H1 (cell line): Measurements from ENCODE around the gene DLST. TPM values are rescaled to one million over a fixed set of nuclear protein-coding genes. Genes with fewer than 3 reads are reported as not detected.

Experiments
- CTCF ChIA-PET: fragments of 300-600 bp; sonication (Branson Sonifier 250); formaldehyde crosslinking; loops from one replicate; lab custom pipeline; 2021; ENCODE audit not compliant: partially characterized antibody; lab: Charles Lee
- POLR2A ChIA-PET: fragments of 300-600 bp; sonication (Branson Sonifier 250); formaldehyde crosslinking; loops from one replicate; lab custom pipeline; 2021; ENCODE audit warnings: inconsistent platforms; ENCODE audit not compliant: partially characterized antibody; lab: Charles Lee
- DNase-seq, 2 experiments: peaks; one replicate each; pipeline versions ENCODE4 v3.0.0 to v3.0.0-alpha.2; 2010 to 2022; ENCODE audit warnings: low spot score in 2 of 2, low read depth in 1 of 2, mixed read lengths in 1 of 2
- FAIRE-seq: peaks from 2 replicates; lab custom pipeline; 2011; peaks lifted over from hg19 to GRCh38; lab: Jason Lieb, UNC
- H2AFZ ChIP-seq: 2 replicates; pipeline ENCODE4 v1.8.1; 2012; ENCODE audit warnings: low read length, inconsistent platforms
- H2AK5ac ChIP-seq: 2 replicates; pipeline ENCODE4 v1.6.1; 2013; ENCODE audit warnings: low read depth, low read length
- H2BK120ac ChIP-seq: replicated peaks from 2 replicates; pipeline ENCODE3; 2013; ENCODE audit warnings: low read depth, low read length, inconsistent platforms
- H2BK12ac ChIP-seq: 2 replicates; pipeline ENCODE4 v1.6.1; 2013; ENCODE audit warnings: low read depth, low read length
- H2BK15ac ChIP-seq: 2 replicates; pipeline ENCODE4 v1.6.1; 2013; ENCODE audit warnings: low read length
- H2BK20ac ChIP-seq: 2 replicates; pipeline ENCODE4 v1.6.1; 2013; ENCODE audit warnings: low read length
- H2BK5ac ChIP-seq: 2 replicates; pipeline ENCODE4 v1.6.1; 2013; ENCODE audit warnings: low read depth, low read length
- H3K14ac ChIP-seq: 2 replicates; pipeline ENCODE4 v1.6.1; 2013; ENCODE audit warnings: inconsistent platforms; ENCODE audit not compliant: insufficient read length
- H3K18ac ChIP-seq: 2 replicates; pipeline ENCODE4 v1.6.1; 2013; ENCODE audit warnings: low read length; ENCODE audit errors: extremely low read depth
- H3K23ac ChIP-seq: 2 replicates; pipeline ENCODE4 v1.6.1; 2013; ENCODE audit warnings: inconsistent platforms; ENCODE audit not compliant: insufficient read length
- H3K23me2 ChIP-seq: 2 replicates; pipeline ENCODE4 v1.6.1; 2013; ENCODE audit warnings: low read depth, low read length
- H3K27ac ChIP-seq: 2 replicates; pipeline ENCODE4 v1.6.1; 2011; ENCODE audit warnings: low read depth, low read length, inconsistent platforms
- H3K27me3 ChIP-seq, 4 experiments: replicated peaks in 1 of 4; 1 replicate in 1 of 4; 2 replicates in 3 of 4; pipeline versions ENCODE4 v1.6.1 to v1.8.1; 2011 to 2013; ENCODE audit warnings: low read length in 3 of 4, mild to moderate bottlenecking in 3 of 4, inconsistent platforms in 2 of 4, mixed read lengths in 2 of 4, moderate library complexity in 1 of 4; ENCODE audit not compliant: control insufficient read depth in 3 of 4, insufficient read depth in 3 of 4; ENCODE audit errors: extremely low read depth in 1 of 4
- H3K36me3 ChIP-seq, 4 experiments: 2 replicates each; pipeline versions ENCODE4 v1.6.1 to v1.8.1; 2011 to 2013; ENCODE audit warnings: mild to moderate bottlenecking in 4 of 4, low read length in 3 of 4, moderate library complexity in 2 of 4, control low read depth in 1 of 4, inconsistent platforms in 1 of 4; ENCODE audit not compliant: insufficient read depth in 4 of 4, control insufficient read depth in 2 of 4
- H3K4ac ChIP-seq: replicated peaks from 2 replicates; pipeline ENCODE3; 2013; ENCODE audit warnings: low read length, low read depth, mixed read lengths, inconsistent platforms; ENCODE audit not compliant: insufficient read length
- H3K4me1 ChIP-seq, 4 experiments: replicated peaks in 1 of 4; 1 replicate in 1 of 4; 2 replicates in 3 of 4; pipeline versions ENCODE4 v1.6.1 to v1.8.1; 2011 to 2013; ENCODE audit warnings: low read length in 3 of 4, inconsistent platforms in 2 of 4, mixed read lengths in 1 of 4; ENCODE audit not compliant: insufficient read depth in 4 of 4, control insufficient read depth in 3 of 4
- H3K4me2 ChIP-seq, 2 experiments: 2 replicates each; pipeline versions ENCODE4 v1.6.1 to v1.8.1; 2011 to 2013; ENCODE audit warnings: low read depth in 2 of 2, low read length in 2 of 2, control low read depth in 1 of 2, inconsistent platforms in 1 of 2, mild to moderate bottlenecking in 1 of 2; ENCODE audit not compliant: insufficient read depth in 1 of 2
- H3K4me3 ChIP-seq, 4 experiments: fragments of 200-600, 300-600 bp in 1 of 4; sonication (generic), shearing (Covaris generic), sonication (Bioruptor Twin) in 1 of 4; 2 replicates each; pipeline versions ENCODE4 v1.5.1 to v1.8.1; 2011 to 2016; ENCODE audit warnings: low read length in 4 of 4, low read depth in 3 of 4, control low read depth in 2 of 4, inconsistent platforms in 2 of 4, mild to moderate bottlenecking in 2 of 4, mixed read lengths in 1 of 4, moderate library complexity in 1 of 4; ENCODE audit not compliant: insufficient read depth in 2 of 4; ENCODE audit errors: extremely low read depth in 1 of 4
- H3K56ac ChIP-seq: replicated peaks from 2 replicates; pipeline ENCODE3; 2013; ENCODE audit warnings: low read depth, mild to moderate bottlenecking, mixed read lengths, low read length, inconsistent platforms; ENCODE audit not compliant: insufficient read length
- H3K79me1 ChIP-seq: 2 replicates; pipeline ENCODE4 v1.6.1; 2013; ENCODE audit warnings: low read depth, low read length, control low read depth
- H3K79me2 ChIP-seq, 2 experiments: 2 replicates each; pipeline versions ENCODE4 v1.6.1 to v1.8.1; 2012 to 2013; ENCODE audit warnings: low read length in 2 of 2, mild to moderate bottlenecking in 2 of 2, inconsistent platforms in 1 of 2; ENCODE audit not compliant: insufficient read depth in 2 of 2, control insufficient read depth in 1 of 2
- H3K9ac ChIP-seq, 4 experiments: replicated peaks in 1 of 4; 1 replicate in 1 of 4; 2 replicates in 3 of 4; pipeline versions ENCODE4 v1.6.1 to v1.8.1; 2011 to 2013; ENCODE audit warnings: low read depth in 3 of 4, low read length in 3 of 4, control low read depth in 2 of 4, mild to moderate bottlenecking in 2 of 4, moderate library complexity in 2 of 4, inconsistent platforms in 1 of 4; ENCODE audit errors: extremely low read depth in 1 of 4
- H3K9me3 ChIP-seq, 2 experiments: 2 replicates each; pipeline versions ENCODE4 v1.6.1 to v1.8.1; 2012 to 2013; ENCODE audit warnings: mild to moderate bottlenecking in 2 of 2, moderate library complexity in 2 of 2, control low read depth in 1 of 2, inconsistent platforms in 1 of 2, low read depth in 1 of 2, low read length in 1 of 2, mixed read lengths in 1 of 2; ENCODE audit not compliant: insufficient read depth in 2 of 2
- H4K20me1 ChIP-seq, 2 experiments: replicated peaks in 1 of 2; 2 replicates each; pipeline versions ENCODE3 to v1.8.1; 2011 to 2013; ENCODE audit warnings: inconsistent platforms in 2 of 2, low read length in 2 of 2, mild to moderate bottlenecking in 1 of 2; ENCODE audit not compliant: insufficient read depth in 2 of 2, control insufficient read depth in 1 of 2
- H4K5ac ChIP-seq: 2 replicates; pipeline ENCODE4 v1.6.1; 2013; ENCODE audit warnings: low read length, low read depth, mixed read lengths, inconsistent platforms; ENCODE audit not compliant: insufficient read length
- H4K8ac ChIP-seq: 2 replicates; pipeline ENCODE4 v1.8.0; 2013; ENCODE audit warnings: mild to moderate bottlenecking, moderate library complexity, low read length, inconsistent platforms; ENCODE audit not compliant: insufficient read depth; ENCODE audit errors: extremely low read depth
- H4K91ac ChIP-seq: replicated peaks from 2 replicates; pipeline ENCODE3; 2013; ENCODE audit warnings: low read length, mixed read lengths, inconsistent platforms; ENCODE audit not compliant: insufficient read length
- POLR2AphosphoS5 ChIP-seq: IDR thresholded peaks from 2 replicates; pipeline ENCODE4 v1.6.1; 2011; ENCODE audit warnings: low read depth, low read length
- RNF2 ChIP-seq: fragments of 200-900, 300-1000 bp; sonication (generic); IDR thresholded peaks from 2 replicates; pipeline ENCODE4 v1.7.1; 2016; ENCODE audit warnings: borderline replicate concordance, low read depth, mild to moderate bottlenecking, antibody characterized with exemption, low read length; ENCODE audit not compliant: poor library complexity, severe bottlenecking; ENCODE audit errors: missing control alignments
- WGBS, 2 experiments: shearing (Covaris generic) in 1 of 2; methylation state at CpG; one replicate each; pipeline versions ENCODE4 v1.1.6 to v1.1.7; 2013 to 2015; ENCODE audit warnings: low lambda C conversion rate in 2 of 2, mixed read lengths in 2 of 2, inconsistent platforms in 1 of 2, low coverage in 1 of 2, missing lambda C conversion rate in 1 of 2; ENCODE audit not compliant: insufficient replicate concordance in 2 of 2, insufficient coverage in 1 of 2, insufficient read length in 1 of 2; ENCODE audit errors: extremely low coverage in 1 of 2, missing lambda C conversion rate in 1 of 2; 5-methylcytosine and 5-hydroxymethylcytosine counted together
- polyA plus RNA-seq, 7 experiments: library from polyadenylated mRNA; depleted of rRNA in 3 of 7; stranded (reverse) in 5 of 7; unstranded in 2 of 7; fragments of >200 nt in 5 of 7; fragments of 200-250 nt in 2 of 7; gene quantifications; 1 replicate in 5 of 7; 2 replicates in 1 of 7; 4 replicates in 1 of 7; pipeline versions ENCODE4 v1.2.1 to v1.2.3, GENCODE V29; 2011 to 2013; ENCODE audit warnings: missing spikeins in 2 of 7, mixed read lengths in 2 of 7
- total RNA-seq: library from RNA; stranded (reverse); fragmentation: NEBNext Ultra II Directional; extraction: Animal tissue kit (Norgen Biotek cat#: 25700); gene quantifications from 2 replicates; pipeline ENCODE4 v1.2.1, GENCODE V29; 2021

DLST gene
- total and polyA plus RNA-seq, 2 of the 8 experiments (the other 6 are each of a cell fraction or from before 2014, with no cell fraction given), result 96.5 to 117 TPM

GRCh38 chr14:74904635-74905503, 23.2 kb downstream of the DLST start:
- Histone ChIP-seq H2BK20ac (no peak overlapping the region), H3K27ac (no peak overlapping the region), H3K9me3 (no peaks in the 10 kb centered on the region), H4K5ac (no peak overlapping the region), H3K18ac (no peak overlapping the region), H2BK15ac (no peak overlapping the region), H2BK12ac (no peak overlapping the region), H3K23me2 (no peaks in the 10 kb centered on the region), H4K20me1 (peaks cover 4 to 10% of the 10 kb centered on the region in 2 experiments), H3K4ac (no peak overlapping the region), H3K23ac (no peak overlapping the region), H3K56ac (no peak overlapping the region), H3K4me1 (no peaks in the 10 kb centered on the region; a peak in 1 of 7 replicates), H4K91ac (no peak overlapping the region), H3K4me3 (no peak overlapping the region), H3K9ac (no peak overlapping the region), H4K8ac (no peak overlapping the region), H2BK5ac (no peak overlapping the region), H3K79me2 (no peaks in the 10 kb centered on the region), H3K27me3 (no peaks in the 10 kb centered on the region), H3K14ac (no peak overlapping the region), H3K79me1 (no peaks in the 10 kb centered on the region), H3K4me2 (no peak overlapping the region), H2AK5ac (no peak overlapping the region), H2BK120ac (no peak overlapping the region), H2AFZ (no peak overlapping the region), H3K36me3 (peaks cover 22 to 46% (median 36%) of the 10 kb centered on the region in 4 experiments)
- TF ChIP-seq POLR2AphosphoS5 (peak; percentile 29), RNF2 (no peak)
- ChIA-PET POLR2A (interaction anchor here (0.8 to 6.8 kb wide), 17 partner anchors 10 to 393 kb away, joined by 3 to 80 read pairs (median 6); partner anchors contain the start of genes ACYP1, DLST, EIF2B2 and PROX2), CTCF (interaction anchor here (0.5 to 24.8 kb wide), 36 partner anchors 11 to 1551 kb away, joined by 3 to 509 read pairs (median 5); partner anchors contain the start of genes ACYP1, PGF, PROX2 and RPS6KL1)
- FAIRE-seq (no peak), DNase-seq (no peak)
- 92% methylated on average over 5 of the region's 6 CpGs; no CpG with 5 or more reads in 1 of the 2 experiments for WGBS, 2 experiments
